OCI-LY3 (cell line): ENCODE data around the gene MRPS14.

Experiments used
- H2AFZ ChIP-seq: fragments of 200-600, 300-600 bp; shearing (Covaris generic); 2 replicates; pipeline ENCODE4 v1.6.0; 2014; ENCODE audit warnings: antibody characterized with exemption, low read depth, low read length
- H3K27ac ChIP-seq: fragments of 200-600, 300-600 bp; sonication (generic); 2 replicates; pipeline ENCODE4 v1.5.1; 2014; ENCODE audit warnings: mild to moderate bottlenecking, low read length, moderate library complexity, mixed read lengths
- H3K27me3 ChIP-seq: fragments of 200-600, 300-600 bp; sonication (generic); 2 replicates; pipeline ENCODE4 v1.6.1; 2014; ENCODE audit warnings: low read depth, low read length, mixed read lengths
- H3K36me3 ChIP-seq: fragments of 200-600, 300-600 bp; sonication (generic); replicated peaks from 2 replicates; pipeline ENCODE3; 2014; ENCODE audit warnings: low read depth, low read length, mixed read lengths
- H3K4me1 ChIP-seq: fragments of 300-600, 200-600 bp; sonication (generic); 2 replicates; pipeline ENCODE4 v1.6.1; 2014; ENCODE audit warnings: low read length, mixed read lengths
- H3K4me2 ChIP-seq: fragments of 200-600, 300-600 bp; sonication (generic); 2 replicates; pipeline ENCODE4 v1.6.1; 2014; ENCODE audit warnings: low read length, mixed read lengths
- H3K4me3 ChIP-seq: fragments of 300-600, 200-600 bp; sonication (generic); 2 replicates; pipeline ENCODE4 v1.5.1; 2014; ENCODE audit warnings: antibody characterized with exemption, mild to moderate bottlenecking, low read length, moderate library complexity
- H3K79me2 ChIP-seq: fragments of 300-600, 200-600 bp; shearing (Covaris generic); 2 replicates; pipeline ENCODE4 v1.6.1; 2014; ENCODE audit warnings: mild to moderate bottlenecking, low read length, mixed read lengths
- H3K9ac ChIP-seq: fragments of 300-600, 200-600 bp; shearing (Covaris generic); 2 replicates; pipeline ENCODE4 v1.6.0; 2014; ENCODE audit warnings: mild to moderate bottlenecking, low read length, moderate library complexity
- H3K9me3 ChIP-seq: fragments of 200-600, 300-600 bp; shearing (Covaris generic); 2 replicates; pipeline ENCODE4 v1.6.1; 2014; ENCODE audit warnings: low read length, mixed read lengths; ENCODE audit not compliant: insufficient read depth
- H4K20me1 ChIP-seq: fragments of 200-600, 300-600 bp; sonication (generic); 2 replicates; pipeline ENCODE4 v1.6.1; 2016; ENCODE audit warnings: low read length, mixed read lengths; ENCODE audit not compliant: insufficient read depth
- CTCF ChIP-seq: fragments of 200-600, 300-600 bp; sonication (generic); IDR thresholded peaks from 2 replicates; pipeline ENCODE4 v1.5.1; 2014; ENCODE audit warnings: antibody characterized with exemption, low read length, low read depth
- EZH2phosphoT487 ChIP-seq: fragments of 200-600 bp; shearing (Covaris generic); IDR thresholded peaks from 2 replicates; pipeline ENCODE4 v1.6.1; 2018; ENCODE audit warnings: antibody characterized with exemption, mixed run types, low read depth

Gene MRPS14

GRCh38 chr1:174998569-174999215, 24.5 kb downstream of the MRPS14 start:
- peaks cover 30% of the 10 kb centered on the region for H3K4me1 ChIP-seq
- H3K27me3 ChIP-seq = no peaks in the 10 kb centered on the region
- peak overlapping the region; percentile 79 for H2AFZ ChIP-seq
- H3K9ac ChIP-seq = peak overlapping the region; percentile 95
- H3K4me2 ChIP-seq = peak overlapping the region; percentile 77
- H3K4me3 ChIP-seq = peak overlapping the region; percentile 93
- H3K27ac ChIP-seq = peak overlapping the region; percentile 86
- H3K36me3 ChIP-seq = peaks cover 8% of the 10 kb centered on the region
- peak; percentile 90 for TF ChIP-seq CTCF
- no peak for TF ChIP-seq EZH2phosphoT487
- peaks cover 39% of the 10 kb centered on the region for H3K79me2 ChIP-seq
- H3K9me3 ChIP-seq = no peaks in the 10 kb centered on the region
- H4K20me1 ChIP-seq = peaks cover 21% of the 10 kb centered on the region

GRCh38 chr1:174997041-174997440, 26.2 kb downstream of the MRPS14 start:
- peaks cover 18% of the 10 kb centered on the region for H3K4me1 ChIP-seq
- no peaks in the 10 kb centered on the region for H3K27me3 ChIP-seq
- peaks cover 4% of the 10 kb centered on the region for H3K36me3 ChIP-seq
- no peak overlapping the region for H3K4me2 ChIP-seq
- no peak overlapping the region for H3K9ac ChIP-seq
- peaks cover 22% of the 10 kb centered on the region for H3K79me2 ChIP-seq
- no peak overlapping the region for H3K27ac ChIP-seq
- H4K20me1 ChIP-seq = peaks cover 9% of the 10 kb centered on the region
- no peak overlapping the region for H2AFZ ChIP-seq
- no peak overlapping the region for H3K4me3 ChIP-seq
- TF ChIP-seq CTCF (no peak), EZH2phosphoT487 (no peak)
- H3K9me3 ChIP-seq = no peaks in the 10 kb centered on the region

- no peak overlapping the region for H3K9ac ChIP-seq
- peaks cover 13% of the 10 kb centered on the region for H3K4me1 ChIP-seq
- H2AFZ ChIP-seq = no peak overlapping the region
- peaks cover 2% of the 10 kb centered on the region for H3K36me3 ChIP-seq
- H4K20me1 ChIP-seq = peaks cover 6% of the 10 kb centered on the region
- H3K27me3 ChIP-seq = no peaks in the 10 kb centered on the region
- no peaks in the 10 kb centered on the region for H3K9me3 ChIP-seq
- no peak overlapping the region for H3K4me3 ChIP-seq
- H3K79me2 ChIP-seq = peaks cover 17% of the 10 kb centered on the region
- no peak overlapping the region for H3K27ac ChIP-seq
- H3K4me2 ChIP-seq = no peak overlapping the region
- TF ChIP-seq CTCF = no peak
- TF ChIP-seq EZH2phosphoT487 = no peak
Measured at GRCh38 chr1:174996476-174996875, 26.7 kb downstream of the MRPS14 start.

- no peaks in the 10 kb centered on the region for H3K27me3 ChIP-seq
- no peak overlapping the region for H3K27ac ChIP-seq
- no peak overlapping the region for H3K9ac ChIP-seq
- peaks cover 8% of the 10 kb centered on the region for H3K4me1 ChIP-seq
- no peak overlapping the region for H3K4me3 ChIP-seq
- no peak overlapping the region for H2AFZ ChIP-seq
- H3K9me3 ChIP-seq = no peaks in the 10 kb centered on the region
- H3K79me2 ChIP-seq = peaks cover 11% of the 10 kb centered on the region
- TF ChIP-seq CTCF = no peak
- no peak for TF ChIP-seq EZH2phosphoT487
- peaks cover under 1% of the 10 kb centered on the region for H4K20me1 ChIP-seq
- no peak overlapping the region for H3K4me2 ChIP-seq
- peaks cover 2% of the 10 kb centered on the region for H3K36me3 ChIP-seq
Measured at GRCh38 chr1:174995916-174996315, 27.3 kb downstream of the MRPS14 start.
